IMR-90 (cell line): ENCODE results near the gene PROZ. TPM values are rescaled to one million over a fixed set of nuclear protein-coding genes. Genes with fewer than 3 reads are reported as not detected.
A peak's percentile ranks its signal among the peaks of the same experiment; 100 is the strongest.

ENCODE experiments used
- ATAC-seq: fragments of 200-7000 bp; cut with Tn5 transposase; 2 replicates; pipeline ENCODE4 v1.9.1; 2020; ENCODE audit warnings: low read depth, mild to moderate bottlenecking, moderate library complexity
- BruUV-seq: library from RNA; stranded (reverse); fragments of 400-500 nt; replicated peaks from 2 replicates; lab custom pipeline; 2021; lab: Mats Ljungman, UMichigan
- CTCF ChIA-PET: fragments of 300-600 bp; formaldehyde crosslinking; extraction: SDS; loops from one replicate; lab custom pipeline; 2021; ENCODE audit warnings: antibody characterized with exemption; lab: Yijun Ruan, JAX
- POLR2A ChIA-PET: fragments of 300-600 bp; sonication (Branson Sonifier 250); formaldehyde crosslinking; loops from one replicate; lab custom pipeline; 2022; ENCODE audit warnings: antibody characterized with exemption; ENCODE audit not compliant: unreplicated experiment; lab: Charles Lee
- DNase-seq: peaks from one replicate; pipeline ENCODE4 v3.0.0; 2013
- H2AFZ ChIP-seq: replicated peaks from 2 replicates; pipeline ENCODE3; 2013; ENCODE audit warnings: low read length, mild to moderate bottlenecking; ENCODE audit not compliant: poor library complexity
- H2AK5ac ChIP-seq: 2 replicates; pipeline ENCODE4 v1.6.1; 2013; ENCODE audit warnings: low read depth, low read length, inconsistent platforms
- H2AK9ac ChIP-seq: replicated peaks from 2 replicates; pipeline ENCODE3; 2013; ENCODE audit warnings: mild to moderate bottlenecking, low read depth, low read length, moderate library complexity; ENCODE audit not compliant: poor library complexity
- H2BK120ac ChIP-seq: 2 replicates; pipeline ENCODE4 v1.6.1; 2013; ENCODE audit warnings: low read depth, low read length, inconsistent platforms
- H2BK15ac ChIP-seq: 3 replicates; pipeline ENCODE4 v1.6.1; 2013; ENCODE audit warnings: low read depth, low read length, inconsistent platforms
- H2BK20ac ChIP-seq: 2 replicates; pipeline ENCODE4 v1.6.1; 2013; ENCODE audit warnings: low read depth, mild to moderate bottlenecking, inconsistent platforms, low read length, moderate library complexity
- H2BK5ac ChIP-seq: 2 replicates; pipeline ENCODE4 v1.6.1; 2013; ENCODE audit warnings: mild to moderate bottlenecking, low read depth, low read length, inconsistent platforms; ENCODE audit not compliant: poor library complexity, severe bottlenecking
- H3K14ac ChIP-seq: replicated peaks from 2 replicates; pipeline ENCODE4 v1.6.1; 2013; ENCODE audit warnings: low read depth, low read length, inconsistent platforms
- H3K18ac ChIP-seq: 2 replicates; pipeline ENCODE4 v1.6.1; 2013; ENCODE audit warnings: low read depth, low read length, control low read depth
- H3K23ac ChIP-seq: 2 replicates; pipeline ENCODE4 v1.6.1; 2013; ENCODE audit warnings: low read depth, low read length, inconsistent platforms
- H3K27ac ChIP-seq: 2 replicates; pipeline ENCODE4 v1.5.1; 2013; ENCODE audit warnings: mild to moderate bottlenecking, control low read depth, low read length; ENCODE audit not compliant: insufficient read depth
- H3K27me3 ChIP-seq: 2 replicates; pipeline ENCODE4 v1.6.1; 2013; ENCODE audit warnings: low read length; ENCODE audit not compliant: control insufficient read depth, insufficient read depth
- H3K36me3 ChIP-seq: 2 replicates; pipeline ENCODE4 v1.6.1; 2013; ENCODE audit warnings: low read length, mixed read lengths; ENCODE audit not compliant: control insufficient read depth, insufficient read depth
- H3K4ac ChIP-seq: 2 replicates; pipeline ENCODE4 v1.6.1; 2013; ENCODE audit warnings: low read depth, low read length, inconsistent platforms
- H3K4me1 ChIP-seq: 2 replicates; pipeline ENCODE4 v1.6.1; 2013; ENCODE audit warnings: low read length, mixed read lengths; ENCODE audit not compliant: control insufficient read depth, insufficient read depth
- H3K4me2 ChIP-seq: 2 replicates; pipeline ENCODE4 v1.6.1; 2013; ENCODE audit warnings: low read depth, mild to moderate bottlenecking, control low read depth, low read length, moderate library complexity
- H3K4me3 ChIP-seq: 2 replicates; pipeline ENCODE4 v1.5.1; 2013; ENCODE audit warnings: low read depth, mild to moderate bottlenecking, control low read depth, low read length, moderate library complexity; ENCODE audit not compliant: insufficient read depth
- H3K56ac ChIP-seq: 2 replicates; pipeline ENCODE4 v1.6.1; 2013; ENCODE audit warnings: low read length, inconsistent platforms; ENCODE audit not compliant: insufficient read depth; ENCODE audit errors: extremely low read depth
- H3K79me1 ChIP-seq, 2 experiments: 2 replicates each; pipeline ENCODE4 v1.6.1; 2013; ENCODE audit warnings: low read length in 2 of 2, inconsistent platforms in 1 of 2, low read depth in 1 of 2
- H3K9ac ChIP-seq: 2 replicates; pipeline ENCODE4 v1.6.1; 2013; ENCODE audit warnings: low read depth, low read length, control low read depth
- H3K9me1 ChIP-seq: 2 replicates; pipeline ENCODE4 v1.6.1; 2013; ENCODE audit warnings: low read length, inconsistent platforms; ENCODE audit not compliant: insufficient read depth
- H3K9me3 ChIP-seq: 2 replicates; pipeline ENCODE4 v1.6.1; 2013; ENCODE audit warnings: low read length; ENCODE audit not compliant: control insufficient read depth, insufficient read depth
- H4K20me1 ChIP-seq: 2 replicates; pipeline ENCODE4 v1.6.1; 2013; ENCODE audit warnings: low read length, inconsistent platforms; ENCODE audit not compliant: insufficient read depth
- H4K5ac ChIP-seq: 2 replicates; pipeline ENCODE4 v1.6.1; 2013; ENCODE audit warnings: mild to moderate bottlenecking, low read depth, low read length, control low read depth
- H4K8ac ChIP-seq, 2 experiments: 2 replicates each; pipeline ENCODE4 v1.6.1; 2013; ENCODE audit warnings: low read depth in 2 of 2, low read length in 2 of 2, control low read depth in 1 of 2, inconsistent platforms in 1 of 2
- H4K91ac ChIP-seq: 2 replicates; pipeline ENCODE4 v1.6.1; 2013; ENCODE audit warnings: low read depth, low read length, inconsistent platforms; ENCODE audit not compliant: insufficient read depth
- CEBPB ChIP-seq: IDR thresholded peaks from 2 replicates; pipeline ENCODE4 v1.6.1; 2012; ENCODE audit warnings: low read depth, low read length, improper control_type of control experiment
- ELK1 ChIP-seq: fragments of 150-350 bp; IDR thresholded peaks from 2 replicates; pipeline ENCODE4 v1.6.1; 2016; ENCODE audit warnings: low read depth, mild to moderate bottlenecking, low read length, moderate library complexity, borderline replicate concordance
- MAFK ChIP-seq: IDR thresholded peaks from 2 replicates; pipeline ENCODE4 v1.6.1; 2012; ENCODE audit warnings: low read depth, low read length, improper control_type of control experiment
- MXI1 ChIP-seq: IDR thresholded peaks from 2 replicates; pipeline ENCODE4 v1.6.1; 2012; ENCODE audit warnings: low read depth, mild to moderate bottlenecking, low read length, moderate library complexity, borderline replicate concordance
- RCOR1 ChIP-seq: IDR thresholded peaks from 2 replicates; pipeline ENCODE4 v1.6.1; 2012; ENCODE audit warnings: mild to moderate bottlenecking, low read length, improper control_type of control experiment; ENCODE audit not compliant: insufficient replicate concordance
- USF2 ChIP-seq: fragments of 150-350 bp; IDR thresholded peaks from 2 replicates; pipeline ENCODE4 v1.6.1; 2017; ENCODE audit warnings: mild to moderate bottlenecking, antibody characterized with exemption, low read length, low read depth
- WGBS, 2 experiments: methylation state at CpG; one replicate each; pipeline versions ENCODE4 v1.1.5 to v1.1.7; 2013; ENCODE audit warnings: missing lambda C conversion rate in 2 of 2; ENCODE audit not compliant: insufficient read length in 1 of 2; ENCODE audit errors: extremely low coverage in 2 of 2; 5-methylcytosine and 5-hydroxymethylcytosine counted together
- dilution Hi-C: fragments of 300-500 bp; cut with HindIII; formaldehyde crosslinking; loops from one replicate; pipeline ENCODE4 v1.14.3; 2018; ENCODE audit warnings: low sequenced_read_pairs; ENCODE audit not compliant: unreplicated experiment
- in situ Hi-C: fragments of 300-500 bp; cut with MboI; formaldehyde crosslinking; loops from 3 replicates; pipeline ENCODE4 v1.14.3; 2019; ENCODE audit warnings: low sequenced_read_pairs, inconsistent platforms, mixed read lengths
- intact Hi-C: fragments of 100-400 bp; cut with micrococcal nuclease; formaldehyde crosslinking; loops from 2 replicates; pipeline ENCODE4 v1.10.0; 2022
- polyA plus RNA-seq, 3 experiments: library from polyadenylated mRNA; depleted of rRNA; stranded (reverse); fragments of >200 nt; gene quantifications; 2 replicates each; pipeline ENCODE4 v1.2.3, GENCODE V29; 2012; ENCODE audit warnings: low replicate concordance in 1 of 3
- total RNA-seq: library from RNA; depleted of rRNA; stranded (reverse); fragments of >200 nt; gene quantifications from 2 replicates; pipeline ENCODE4 v1.2.3, GENCODE V29; 2012

The PROZ gene
- total and polyA plus RNA-seq, 2 of the 4 experiments (the other 2 are of a cell fraction), result not detected

- Histone ChIP-seq H2AK9ac (no peak overlapping the region), H3K4me1 (peaks cover 22% of the 10 kb centered on the region), H3K4me2 (no peak overlapping the region), H3K27me3 (no peaks in the 10 kb centered on the region), H3K9ac (no peak overlapping the region), H3K4ac (peak overlapping the region; percentile 76), H2BK120ac (peak overlapping the region; percentile 72), H2BK15ac (peak overlapping the region; percentile 58; the same call in 1 of the 3 replicates), H3K27ac (peak overlapping the region; percentile 72), H3K14ac (peak overlapping the region; percentile 12; the same call in 1 of the 2 replicates), H3K18ac (no peak overlapping the region), H3K79me1 (peaks cover 17 to 56% of the 10 kb centered on the region in 2 experiments; a peak in 3 of 4 replicates), H3K9me3 (no peaks in the 10 kb centered on the region), H3K56ac (0 out of 2 replicates have a peak overlapping the region, but pooled peaks have one; percentile 13), H2AK5ac (peak overlapping the region; percentile 92), H3K9me1 (peaks cover 20% of the 10 kb centered on the region), H2AFZ (no peak overlapping the region), H2BK5ac (peak overlapping the region; percentile 79), H3K23ac (no peak overlapping the region; the same call in 1 of the 2 replicates), H4K8ac (peak overlapping the region; percentile 86 to 87; a peak in 3 of 4 replicates), H4K91ac (peak overlapping the region; percentile 71), H4K20me1 (no peaks in the 10 kb centered on the region), H4K5ac (peak overlapping the region; percentile 55; the same call in 1 of the 2 replicates), H3K36me3 (peaks cover 55% of the 10 kb centered on the region), H2BK20ac (peak overlapping the region; percentile 30; the same call in 1 of the 2 replicates), H3K4me3 (no peak overlapping the region)
- no peak for TF ChIP-seq MAFK
- no peak for TF ChIP-seq RCOR1
- TF ChIP-seq ELK1, result no peak
- TF ChIP-seq USF2, result no peak
- TF ChIP-seq MXI1, result no peak
- no peak for TF ChIP-seq CEBPB
- dilution Hi-C loops (no loop called here), intact Hi-C loops (no loop called here), in situ Hi-C loops (no loop called here)
- POLR2A ChIA-PET, result no interaction called here
- CTCF ChIA-PET, result no interaction called here
- WGBS, 2 experiments, result no CpG with 5 or more reads among the region's 14 CpGs
- no TSS peak for BruUV-seq
- DNase-seq (no peak), ATAC-seq (no peak)
Measured at GRCh38 chr13:113176822-113177221, 18.4 kb downstream of the PROZ start.
